Right ventricle myocardium inferior (tissue), 1 donor: ENCODE data around the gene FUT9. TPM values are rescaled to one million over a fixed set of nuclear protein-coding genes. Genes with fewer than 3 reads are reported as not detected.

ENCODE experiments used
- ATAC-seq: fragments of 200-7000 bp; cut with Tn5 transposase; one replicate; pipeline ENCODE4 v1.9.1; 2020; ENCODE audit warnings: mild to moderate bottlenecking, moderate library complexity
- DNase-seq: peaks from one replicate; pipeline ENCODE4 v3.0.0; 2021; ENCODE audit errors: missing footprints
- intact Hi-C: fragments of 100-400 bp; cut with DNase I; formaldehyde crosslinking; loops from one replicate; pipeline ENCODE4 v1.11.0; 2022
- total RNA-seq: library from RNA; stranded (reverse); fragmentation: NEBNext Ultra II Directional; extraction: Animal tissue kit (Norgen Biotek cat#: 25700); gene quantifications from one replicate; pipeline ENCODE4 v1.2.1, GENCODE V29; 2021
- donor health status: DM: no; HTN: yes; CAD: no; lungs with severe emphysema.

The FUT9 gene
- total RNA-seq, 1 donor from 2014 or later: not detected

GRCh38 chr6:96156425-96156824 is 140.7 kb downstream of the FUT9 start:
- DNase-seq: no peak
- intact Hi-C loops: no loop called here
- ATAC-seq: no peak

GRCh38 chr6:96157018-96157565 is 141.3 kb downstream of the FUT9 start:
- intact Hi-C loops: no loop called here
- no peak for ATAC-seq
- DNase-seq: no peak

GRCh38 chr6:96162711-96163120 is 146.9 kb downstream of the FUT9 start:
- DNase-seq (no peak), ATAC-seq (no peak)
- intact Hi-C loops: no loop called here

- intact Hi-C loops: no loop called here
- no peak for DNase-seq
- no peak for ATAC-seq
Observed at GRCh38 chr6:96164802-96165201, 149.0 kb downstream of the FUT9 start.

- ATAC-seq (no peak), DNase-seq (no peak)
- intact Hi-C loops: no loop called here
Observed at GRCh38 chr6:96171112-96171511, 155.3 kb downstream of the FUT9 start.

GRCh38 chr6:96184798-96185197 is 169.0 kb downstream of the FUT9 start:
- ATAC-seq: no peak
- intact Hi-C loops: no loop called here
- no peak for DNase-seq

GRCh38 chr6:96186094-96186493 is 170.3 kb downstream of the FUT9 start:
- DNase-seq (no peak), ATAC-seq (no peak)
- intact Hi-C loops: no loop called here

- ATAC-seq: no peak
- intact Hi-C loops: no loop called here
- no peak for DNase-seq
Observed at GRCh38 chr6:96186516-96187195, 170.9 kb downstream of the FUT9 start.

- intact Hi-C loops: no loop called here
- ATAC-seq (no peak), DNase-seq (no peak)
Observed at GRCh38 chr6:96194675-96195074, 178.9 kb downstream of the FUT9 start.

- ATAC-seq (no peak), DNase-seq (no peak)
- intact Hi-C loops: no loop called here
Observed at GRCh38 chr6:96195272-96195671, 179.5 kb downstream of the FUT9 start.

GRCh38 chr6:96196633-96197032 is 180.9 kb downstream of the FUT9 start:
- intact Hi-C loops: no loop called here
- DNase-seq: no peak
- no peak for ATAC-seq

- ATAC-seq: no peak
- no peak for DNase-seq
Observed at GRCh38 chr6:96197241-96197640, 181.5 kb downstream of the FUT9 start.

GRCh38 chr6:96202571-96202970 is 186.8 kb downstream of the FUT9 start:
- no peak for ATAC-seq
- no peak for DNase-seq
- intact Hi-C loops: no loop called here

More at GRCh38 chr6:96197241-96197640, 181.5 kb downstream of the FUT9 start:
- intact Hi-C loops: no loop called here

GRCh38 chr6:96211341-96211740 is 195.6 kb downstream of the FUT9 start:
- DNase-seq: no peak
- intact Hi-C loops: no loop called here
- no peak for ATAC-seq

- no peak for ATAC-seq
- no peak for DNase-seq
- intact Hi-C loops: no loop called here
Observed at GRCh38 chr6:96212066-96212465, 196.3 kb downstream of the FUT9 start.

- ATAC-seq (no peak), DNase-seq (no peak)
- intact Hi-C loops: no loop called here
Observed at GRCh38 chr6:96213784-96214183, 198.0 kb downstream of the FUT9 start.

- no peak for ATAC-seq
- DNase-seq: no peak
- intact Hi-C loops: no loop called here
Observed at GRCh38 chr6:96223695-96224094, 207.9 kb downstream of the FUT9 start.

- ATAC-seq (no peak), DNase-seq (no peak)
- intact Hi-C loops: no loop called here
Observed at GRCh38 chr6:96227135-96227534, 211.4 kb downstream of the FUT9 start.

- ATAC-seq (no peak), DNase-seq (no peak)
- intact Hi-C loops: no loop called here
Observed at GRCh38 chr6:96234444-96234843, 218.7 kb downstream of the FUT9 start.

- intact Hi-C loops: no loop called here
- no peak for DNase-seq
- ATAC-seq: no peak
Observed at GRCh38 chr6:96235927-96236326, 220.2 kb downstream of the FUT9 start.

GRCh38 chr6:96236471-96236870 is 220.7 kb downstream of the FUT9 start:
- DNase-seq (no peak), ATAC-seq (no peak)
- intact Hi-C loops: no loop called here
